AG09319 (cell line): ENCODE measurements around the gene USP20.
"Not testable (repeated sequence)": the region's sequence is repeated elsewhere in the genome, so short reads cannot be mapped to it uniquely, and the experiment has no call there.

Source experiments
- DNase-seq: peaks from one replicate; pipeline ENCODE4 v3.0.0-alpha.2; 2010; ENCODE audit warnings: low read depth; ENCODE audit errors: extremely low read depth
- CTCF ChIP-seq: IDR thresholded peaks from 2 replicates; pipeline ENCODE4 v1.5.1; 2011; ENCODE audit warnings: low read depth, mild to moderate bottlenecking, inconsistent platforms, low read length, moderate library complexity

USP20 gene

GRCh38 chr9:129889122-129889940 is 54.1 kb downstream of the USP20 start:
- no peak for DNase-seq
- no peak for TF ChIP-seq CTCF

DNA sequence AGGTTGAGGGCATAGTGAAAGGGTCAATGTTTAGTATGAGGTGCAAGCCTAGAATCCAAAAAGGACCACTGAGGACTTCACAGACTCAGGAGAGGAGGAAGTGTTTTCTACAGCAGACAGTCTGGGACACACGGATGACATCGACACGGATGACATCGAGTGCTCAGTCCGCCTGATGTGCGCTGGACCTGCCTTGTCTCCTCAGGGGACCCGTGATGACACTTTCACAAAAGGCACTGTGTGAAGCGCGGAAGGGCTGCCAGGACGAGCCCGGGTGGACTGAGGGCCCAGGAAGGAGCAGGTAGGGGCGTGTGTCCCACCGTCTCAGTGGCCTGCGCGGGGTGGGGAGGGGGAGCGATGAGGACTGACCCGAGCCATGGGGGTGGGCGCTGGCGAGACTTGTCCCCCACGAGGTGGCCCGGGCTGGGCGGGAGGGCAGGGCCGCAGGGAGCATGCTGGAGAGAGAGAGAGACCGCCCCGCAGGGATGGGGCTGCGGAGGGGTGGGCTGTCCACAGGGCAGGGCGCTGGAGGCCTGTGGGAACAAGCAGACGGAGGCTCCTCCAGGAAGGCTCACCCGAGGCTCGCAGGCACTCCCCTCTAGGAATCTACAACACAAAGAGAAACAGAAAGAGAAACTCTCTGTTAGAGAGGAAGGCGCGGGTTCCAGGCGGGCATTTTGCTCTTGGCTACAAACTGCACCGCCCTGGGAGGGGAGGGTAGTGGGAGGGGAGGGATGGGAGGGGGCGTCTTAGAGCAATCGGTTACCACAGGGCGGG is 54.9 kb downstream of the USP20 start:
- no peak for DNase-seq
- TF ChIP-seq CTCF = no peak

GRCh38 chr9:129890718-129891299 is 55.6 kb downstream of the USP20 start:
- DNase-seq = not testable (repeated sequence)

DNA sequence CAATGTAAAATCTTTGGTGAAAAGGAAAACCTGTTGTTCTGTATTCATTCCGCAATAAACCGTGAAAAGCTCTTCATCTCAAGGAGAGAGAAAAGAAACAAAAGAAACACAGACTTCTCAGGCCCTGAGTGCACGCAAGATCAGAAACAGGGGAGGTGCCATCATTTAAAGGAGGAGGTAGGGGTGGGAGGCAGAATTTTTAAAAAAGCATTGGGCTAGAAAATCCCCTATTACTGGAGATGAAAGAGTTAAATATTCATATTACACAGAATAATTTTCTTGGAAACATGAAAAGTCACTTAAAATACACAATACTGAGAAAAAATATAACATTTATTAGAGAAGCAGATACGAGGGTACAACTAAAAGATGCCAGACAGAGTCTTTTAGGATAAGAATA is 56.3 kb downstream of the USP20 start:
- DNase-seq = no peak
- no peak for TF ChIP-seq CTCF

DNA sequence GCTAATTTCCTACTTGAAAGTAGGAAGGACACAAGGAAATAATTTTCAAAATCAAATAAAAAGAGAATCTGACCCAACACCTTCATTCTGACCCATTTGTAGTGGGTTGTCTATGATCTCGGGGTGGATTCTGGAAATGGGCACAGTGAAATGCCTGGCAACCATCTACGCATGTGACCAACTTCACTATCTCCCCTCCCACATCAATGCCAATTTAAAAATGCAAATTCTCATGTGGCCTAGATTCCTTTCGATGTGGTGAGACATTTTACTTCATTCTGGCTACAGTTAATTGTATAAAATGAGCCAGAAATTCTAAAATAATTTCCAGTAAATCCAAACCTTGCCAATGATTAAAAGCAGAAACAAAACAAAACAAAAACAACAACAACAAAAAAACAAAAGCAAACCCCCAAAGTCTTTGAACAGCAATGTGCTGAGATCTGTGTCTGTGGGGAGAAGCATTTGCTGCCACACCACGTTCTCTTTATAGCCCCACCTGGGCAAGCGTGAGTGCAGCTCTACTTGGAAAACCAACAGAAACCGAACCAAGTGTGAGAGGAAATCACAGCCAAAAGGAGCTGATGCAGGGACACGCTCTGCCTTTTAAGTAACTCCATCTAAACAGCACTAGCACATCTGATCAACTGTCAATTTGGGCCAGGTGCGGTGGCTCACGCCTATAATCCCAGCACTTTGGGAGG is 59.0 kb downstream of the USP20 start:
- no peak for DNase-seq
- TF ChIP-seq CTCF = no peak

GRCh38 chr9:129895376-129896268 is 60.4 kb downstream of the USP20 start:
- DNase-seq = no peak
- no peak for TF ChIP-seq CTCF

- DNase-seq = no peak
- no peak for TF ChIP-seq CTCF
Observed at GRCh38 chr9:129897263-129897662, 62.0 kb downstream of the USP20 start.
